Pons (tissue), 1 donor: ENCODE results near the gene S100B.
A peak's percentile ranks its signal among the peaks of the same experiment; 100 is the strongest.

Experiments
- DNase-seq: peaks from one replicate; pipeline ENCODE4 v3.0.0-alpha.2; 2016; ENCODE audit warnings: low spot score

Gene S100B

DNA sequence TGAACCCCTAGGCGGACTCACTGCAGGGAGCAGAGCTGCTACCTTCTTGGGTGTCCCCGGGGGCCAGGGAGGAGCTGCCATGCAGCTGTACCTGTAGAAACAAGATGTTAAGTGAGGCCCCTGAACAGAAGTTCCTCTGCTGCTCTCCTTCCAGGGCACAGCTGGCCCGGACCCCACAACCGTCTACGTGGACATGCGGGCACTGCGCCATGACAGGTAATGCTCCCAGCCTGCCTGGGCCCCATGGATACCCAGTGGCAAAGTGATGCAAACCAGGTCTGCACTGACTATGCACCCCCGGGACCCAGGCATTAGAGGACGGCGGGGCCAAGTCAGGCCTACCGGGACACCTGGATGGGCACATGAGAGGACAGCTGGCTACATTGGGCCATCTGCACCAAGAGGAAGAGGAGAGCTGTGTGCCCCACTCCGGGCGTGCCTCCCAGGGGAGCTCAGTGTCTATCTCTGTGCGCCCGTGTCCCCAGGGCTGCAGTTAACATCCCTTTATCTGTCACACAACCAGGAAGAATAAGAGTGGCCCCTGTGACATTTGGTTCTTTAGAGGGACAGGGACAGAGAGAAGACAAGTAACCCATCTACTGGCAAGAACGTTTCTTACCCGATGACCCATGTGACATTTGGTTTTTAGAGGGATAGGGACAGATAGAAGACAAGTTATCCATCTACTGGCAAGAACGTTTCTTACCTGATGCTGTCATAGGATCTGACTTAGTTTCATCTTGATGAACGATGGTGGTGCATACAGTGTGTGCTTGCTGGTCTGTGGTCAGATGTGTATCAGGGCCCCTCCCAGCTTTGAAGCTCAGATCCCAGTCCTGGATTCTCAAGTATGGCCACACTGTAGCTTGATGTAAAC, 44.1 kb downstream of the S100B start:
- DNase-seq = no peak

DNA sequence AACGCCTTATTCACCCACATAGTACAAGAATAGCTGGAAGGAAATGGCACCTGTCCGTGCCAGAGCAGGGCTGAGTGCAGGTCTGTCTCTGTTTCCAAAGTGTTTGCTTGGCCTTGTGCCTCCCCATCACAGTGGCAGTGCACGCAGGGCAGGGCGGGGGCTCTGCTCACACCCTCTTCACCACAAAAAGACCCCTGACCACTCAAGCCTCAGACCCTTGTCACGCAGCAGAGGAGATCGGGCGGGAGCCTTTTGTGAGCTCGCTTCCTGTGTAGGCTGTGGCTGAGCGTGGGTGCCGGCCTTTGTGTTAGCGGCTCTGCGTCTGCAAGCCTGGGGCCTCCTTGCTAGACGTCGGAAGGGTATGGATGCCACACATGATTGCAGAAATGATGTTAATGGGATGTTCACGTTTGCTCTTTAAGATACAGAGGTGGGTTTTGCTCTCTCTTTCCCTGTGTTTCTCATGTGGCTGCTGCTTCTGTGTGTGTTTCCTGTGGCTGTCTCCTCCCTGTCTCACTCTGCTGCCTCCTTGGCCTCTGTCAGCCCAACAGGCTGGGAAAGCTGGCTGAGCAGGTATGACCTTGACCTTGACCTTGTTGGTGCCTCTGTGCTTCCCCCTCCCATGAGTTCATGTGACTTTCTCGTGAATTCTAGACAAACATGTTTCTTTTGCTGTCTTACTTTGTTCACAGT, 45.4 kb downstream of the S100B start:
- DNase-seq = no peak

GRCh38 chr21:46557919-46558392, 46.9 kb downstream of the S100B start:
- no peak for DNase-seq

DNA sequence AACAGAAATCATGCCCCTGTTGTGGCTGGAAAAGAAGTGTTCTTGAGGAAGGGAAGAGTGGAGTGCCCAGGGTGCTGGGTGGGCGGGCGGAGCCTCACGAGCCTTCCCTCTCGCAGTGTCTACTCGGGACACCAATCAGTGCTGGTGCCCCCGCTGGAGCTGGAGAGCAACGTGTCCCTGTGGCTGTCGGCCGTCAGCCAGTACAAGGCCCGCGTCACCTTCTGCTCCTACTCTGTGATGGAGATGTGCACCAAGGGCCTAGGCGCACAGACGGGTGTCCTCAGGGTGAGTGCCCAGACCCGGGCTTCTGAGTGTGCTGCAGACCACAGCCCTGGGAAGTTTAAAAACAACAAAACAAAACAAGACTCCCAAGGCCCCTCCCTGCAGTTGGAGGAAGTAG, 47.4 kb downstream of the S100B start:
- DNase-seq = no peak

DNA sequence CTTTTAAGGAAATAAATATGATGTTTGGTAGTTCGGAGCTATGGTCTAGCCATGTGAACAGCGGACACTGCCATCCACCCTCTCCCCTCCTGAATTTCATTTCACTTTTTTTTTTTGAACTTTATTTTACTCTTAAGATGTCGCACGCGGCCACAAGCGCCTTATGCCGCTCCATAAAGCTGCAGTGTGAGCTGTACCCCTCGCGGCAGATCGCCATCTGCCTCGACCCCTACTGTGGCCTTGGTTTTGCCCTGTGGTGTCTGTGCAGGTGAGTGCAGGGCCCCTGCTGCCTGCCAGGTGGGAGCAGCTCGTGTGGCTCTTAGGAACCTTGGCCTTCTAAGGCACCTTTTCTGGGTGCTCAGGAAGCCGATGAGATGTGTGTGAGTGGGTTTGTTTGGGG, 48.1 kb downstream of the S100B start:
- DNase-seq = no peak

DNA sequence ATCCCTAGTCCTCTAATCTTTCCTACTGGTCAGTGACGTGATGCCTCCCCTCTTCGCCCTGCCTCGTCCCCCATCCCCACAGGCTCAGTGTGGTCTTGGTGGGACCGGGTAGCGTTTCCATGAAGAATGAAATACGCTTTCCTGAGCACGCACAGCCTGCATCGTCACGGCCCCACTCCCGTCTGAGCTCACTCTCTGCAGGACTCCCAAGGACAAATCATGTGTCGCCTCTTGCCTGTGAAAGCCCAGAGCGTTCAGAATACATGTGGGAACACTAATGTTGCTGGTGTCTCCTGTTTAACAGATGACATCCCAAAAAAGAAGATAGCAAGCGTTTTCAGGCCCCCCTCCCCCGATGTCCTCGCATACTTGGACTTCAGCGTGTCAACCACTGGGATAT, 49.2 kb downstream of the S100B start:
- no peak for DNase-seq

GRCh38 chr21:46555225-46555617, 49.7 kb downstream of the S100B start:
- no peak for DNase-seq

DNA sequence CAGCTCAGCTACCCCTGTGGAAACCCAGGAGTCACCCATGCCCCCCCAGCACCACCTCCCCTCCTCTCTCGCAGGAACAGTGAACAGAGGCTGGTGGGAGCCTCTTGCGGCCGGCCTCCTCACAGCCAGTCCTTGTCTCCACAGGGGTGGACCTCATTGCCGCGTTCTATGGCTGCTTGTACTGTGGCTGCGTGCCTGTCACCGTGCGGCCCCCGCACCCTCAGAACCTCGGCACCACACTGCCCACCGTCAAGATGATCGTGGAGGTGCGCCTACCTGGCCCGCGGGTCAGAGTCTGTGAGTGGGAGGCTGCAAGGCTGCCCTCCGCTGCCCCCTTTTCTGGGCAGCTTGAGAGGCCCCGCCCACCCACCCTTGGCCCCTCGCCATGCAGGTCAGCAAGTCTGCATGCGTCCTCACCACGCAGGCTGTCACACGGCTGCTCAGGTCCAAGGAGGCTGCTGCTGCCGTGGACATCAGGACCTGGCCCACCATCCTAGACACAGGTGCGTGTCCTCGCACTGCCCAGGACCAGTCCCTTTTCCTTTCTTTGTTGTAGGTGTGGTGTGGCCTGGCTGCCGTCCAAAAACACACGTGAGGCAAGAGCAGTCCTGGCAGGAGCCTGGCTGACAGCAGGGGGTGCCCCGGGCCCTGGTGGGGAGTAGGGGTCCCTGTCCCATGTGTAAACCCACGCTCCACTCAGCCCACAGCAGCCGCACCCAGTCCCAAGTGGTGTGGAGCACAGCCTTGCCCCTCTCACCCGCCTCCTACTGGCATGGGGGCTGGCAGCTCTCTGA, 50.3 kb downstream of the S100B start:
- no peak for DNase-seq

DNA sequence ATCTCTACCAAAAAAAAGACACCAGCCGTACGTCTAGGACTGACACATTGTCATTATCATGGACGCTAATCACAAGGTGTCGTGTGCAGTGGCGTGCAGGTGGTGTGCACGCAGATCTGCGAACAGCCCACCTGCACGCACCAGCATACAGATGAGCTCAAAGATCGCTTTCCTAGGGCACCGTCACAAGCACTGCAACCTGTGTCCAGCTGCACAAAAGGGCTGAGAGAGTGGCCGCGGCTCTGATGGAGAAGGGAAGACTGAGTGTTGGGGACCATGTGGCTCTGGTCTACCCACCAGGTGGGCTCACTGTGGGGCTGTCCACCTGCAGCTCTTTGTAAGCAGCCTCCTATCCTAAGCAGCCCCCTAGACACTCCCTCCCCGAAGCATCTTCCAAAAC, 50.9 kb downstream of the S100B start:
- no peak for DNase-seq

DNA sequence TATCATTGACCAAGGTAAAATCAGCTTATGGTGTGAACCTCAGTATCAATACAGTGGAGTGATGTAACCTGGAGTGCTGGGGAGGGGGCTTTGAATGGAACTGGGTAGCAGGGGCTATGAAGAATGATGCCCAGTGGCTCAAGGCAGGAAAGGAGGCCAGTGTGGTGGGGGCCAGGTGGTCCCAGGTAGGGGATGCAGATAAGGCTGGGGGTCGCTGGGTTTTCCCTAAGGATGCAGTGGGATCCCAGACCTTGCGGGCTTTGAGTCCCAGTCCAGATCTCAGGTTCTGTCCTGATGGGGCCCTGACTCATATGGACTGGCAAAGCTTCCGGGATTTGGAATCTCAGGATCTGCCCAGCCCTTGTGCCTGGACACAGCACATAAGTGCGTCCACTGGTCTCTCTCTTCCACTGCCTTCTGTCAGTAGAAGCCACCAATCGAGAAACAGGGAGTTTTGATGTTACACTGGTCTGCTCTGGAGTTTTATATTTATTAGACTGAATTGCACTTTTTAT, 52.0 kb downstream of the S100B start:
- DNase-seq = no peak

GRCh38 chr21:46552274-46552673, 52.6 kb downstream of the S100B start:
- DNase-seq = peak; percentile 50

DNA sequence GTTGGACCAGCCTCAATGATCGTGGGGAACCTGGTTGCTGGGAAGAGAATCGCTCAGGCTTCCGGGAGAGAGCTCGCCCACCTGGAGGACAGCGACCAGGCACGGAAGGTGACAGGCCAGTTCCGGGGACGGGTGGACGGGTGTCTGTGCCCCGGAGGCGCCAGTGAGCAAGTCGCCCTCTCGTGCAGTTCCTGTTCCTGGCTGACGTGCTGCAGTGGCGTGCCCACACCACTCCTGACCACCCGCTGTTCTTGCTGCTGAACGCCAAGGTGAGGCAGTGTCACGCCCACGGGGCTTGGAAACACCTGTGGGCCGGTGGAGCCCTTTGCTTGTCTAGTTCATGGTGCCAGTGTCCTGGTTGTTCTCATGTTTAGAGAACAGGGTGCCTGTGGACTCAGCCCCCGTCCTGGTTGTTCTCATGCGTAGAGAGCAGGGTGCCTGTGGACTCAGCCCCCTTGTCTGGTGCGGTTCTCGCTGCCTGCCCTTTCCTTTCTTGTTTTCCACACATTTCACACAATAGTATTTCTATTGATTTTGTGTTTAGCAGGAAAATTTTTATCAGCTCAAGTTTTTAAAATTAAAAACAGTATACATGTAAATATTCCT, 53.1 kb downstream of the S100B start:
- DNase-seq = peak; percentile 6

DNA sequence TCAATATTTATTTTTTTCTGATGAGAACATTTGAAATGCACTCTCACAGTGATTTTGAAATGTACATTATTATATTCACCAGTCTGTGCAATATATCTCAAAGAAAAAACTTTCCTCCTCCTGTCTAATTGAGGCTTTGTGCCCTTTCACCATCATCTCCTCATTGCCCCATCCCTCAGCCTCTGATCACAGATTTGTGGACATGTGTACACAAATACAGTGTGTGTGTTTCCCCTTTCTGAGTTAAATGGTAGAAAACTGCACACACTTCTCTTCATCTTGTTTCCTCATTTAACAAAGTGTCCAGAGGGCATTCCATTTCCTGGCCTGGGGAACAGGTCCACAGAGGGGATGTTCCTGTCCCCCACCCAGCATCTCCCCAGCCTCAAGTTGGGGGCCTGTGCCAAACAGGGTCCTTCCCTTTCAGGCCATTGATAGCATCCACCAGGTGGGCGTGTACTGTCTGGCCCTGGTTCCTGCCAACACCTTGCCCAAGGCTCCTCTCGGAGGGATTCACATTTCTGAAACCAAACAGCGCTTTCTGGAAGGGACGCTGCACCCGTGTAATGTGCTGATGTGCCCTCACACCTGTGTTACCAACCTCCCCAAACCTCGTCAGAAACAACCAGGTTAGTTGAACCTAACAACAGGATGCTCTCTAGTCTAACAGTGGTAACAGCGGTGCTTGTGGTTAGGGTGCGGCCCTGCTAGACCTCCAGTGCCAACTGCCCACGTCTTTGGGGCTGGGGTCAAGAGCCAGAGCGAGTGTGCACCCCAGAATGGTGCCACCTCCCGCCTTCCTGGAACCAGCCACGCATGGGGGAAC, 54.6 kb downstream of the S100B start:
- no peak for DNase-seq

DNA sequence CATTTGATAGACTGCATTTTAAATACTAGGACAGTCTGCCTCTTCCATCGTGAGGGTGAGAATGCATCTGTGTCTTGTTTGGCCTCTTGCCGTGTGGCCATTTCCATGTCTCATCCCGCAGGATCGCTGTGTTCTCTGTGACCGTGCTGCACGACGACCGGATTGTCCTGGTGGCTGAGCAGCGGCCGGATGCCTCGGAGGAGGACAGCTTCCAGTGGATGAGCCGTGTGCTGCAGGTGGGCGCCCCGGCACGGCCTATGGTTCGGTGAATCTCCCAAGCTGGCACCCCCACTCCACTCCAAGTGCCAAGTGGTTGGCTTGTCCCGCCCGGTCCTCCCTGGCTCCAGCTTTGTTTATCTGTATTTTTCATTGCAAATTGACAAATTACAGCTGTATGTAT, 55.2 kb downstream of the S100B start:
- DNase-seq = no peak
